Panc1 (cell line): Measurements from ENCODE around the gene CTSA. TPM values are rescaled to one million over a fixed set of nuclear protein-coding genes. Genes with fewer than 3 reads are reported as not detected.
A peak's percentile ranks its signal among the peaks of the same experiment; 100 is the strongest.

Source experiments
- ATAC-seq: fragments of 200-7000 bp; cut with Tn5 transposase; 2 replicates; pipeline ENCODE4 v1.9.1; 2020; ENCODE audit warnings: mild to moderate bottlenecking, moderate library complexity
- BruUV-seq: library from RNA; stranded (reverse); fragments of 400-500 nt; replicated peaks from 2 replicates; lab custom pipeline; 2021; lab: Mats Ljungman, UMichigan
- CTCF ChIA-PET: fragments of 300-600 bp; sonication (Branson Sonifier 250); formaldehyde crosslinking; loops from one replicate; lab custom pipeline; 2022; ENCODE audit warnings: antibody characterized with exemption; lab: Charles Lee
- POLR2A ChIA-PET: fragments of 300-600 bp; sonication (Branson Sonifier 250); formaldehyde crosslinking; loops from one replicate; lab custom pipeline; 2022; ENCODE audit warnings: antibody characterized with exemption; lab: Charles Lee
- DNase-seq: peaks from one replicate; pipeline ENCODE4 v3.0.0-alpha.2; 2010; ENCODE audit warnings: low read depth, low spot score
- H3K27ac ChIP-seq: 2 replicates; pipeline ENCODE4 v1.5.1; 2011; ENCODE audit warnings: mild to moderate bottlenecking, low read length, inconsistent platforms
- H3K27me3 ChIP-seq: fragments of 200-500 bp; sonication (Bioruptor generic); 2 replicates; pipeline ENCODE4 v1.6.0; 2014; ENCODE audit warnings: low read length, inconsistent platforms; ENCODE audit not compliant: control insufficient read depth, insufficient read depth
- H3K36me3 ChIP-seq: fragments of 200-500 bp; sonication (Bioruptor generic); 2 replicates; pipeline ENCODE4 v1.5.1; 2014; ENCODE audit warnings: inconsistent platforms, mild to moderate bottlenecking, low read length, moderate library complexity; ENCODE audit not compliant: control insufficient read depth, insufficient read depth
- H3K4me1 ChIP-seq: 2 replicates; pipeline ENCODE4 v1.5.1; 2011; ENCODE audit warnings: inconsistent platforms, mild to moderate bottlenecking, low read length, moderate library complexity; ENCODE audit not compliant: control insufficient read depth, insufficient read depth
- H3K4me3 ChIP-seq, 2 experiments: 2 replicates each; pipeline ENCODE4 v1.5.1; 2011 to 2012; ENCODE audit warnings: low read depth in 2 of 2, low read length in 2 of 2, mild to moderate bottlenecking in 2 of 2, inconsistent platforms in 1 of 2, moderate library complexity in 1 of 2
- H3K9me3 ChIP-seq: fragments of 200-500 bp; sonication (Bioruptor generic); 2 replicates; pipeline ENCODE4 v1.5.1; 2014; ENCODE audit warnings: low read depth, mild to moderate bottlenecking, inconsistent platforms, low read length, moderate library complexity; ENCODE audit not compliant: control insufficient read depth, insufficient read depth
- POLR2AphosphoS5 ChIP-seq: IDR thresholded peaks from 2 replicates; pipeline ENCODE4 v1.6.1; 2012; ENCODE audit warnings: mild to moderate bottlenecking, low read depth, low read length, moderate library complexity
- SIN3A ChIP-seq: IDR thresholded peaks from 2 replicates; pipeline ENCODE4 v1.6.1; 2012; ENCODE audit warnings: low read depth, mild to moderate bottlenecking, low read length, moderate library complexity, borderline replicate concordance; ENCODE audit not compliant: insufficient read depth
- TCF7L2 ChIP-seq: IDR thresholded peaks from 2 replicates; pipeline ENCODE4 v1.6.1; 2011; ENCODE audit warnings: mild to moderate bottlenecking, low read depth, low read length, inconsistent platforms
- in situ Hi-C: cut with HindIII; loops from 2 replicates; pipeline ENCODE4 v1.10.0; 2016; ENCODE audit warnings: low sequenced_read_pairs, low pct_unique_long_range_greater_than_20kb
- intact Hi-C: fragments of 100-400 bp; cut with micrococcal nuclease; formaldehyde crosslinking; loops from one replicate; pipeline ENCODE4 v1.10.0; 2022; ENCODE audit not compliant: unreplicated experiment
- total RNA-seq: library from RNA; stranded (reverse); gene quantifications from one replicate; pipeline ENCODE4 v1.2.1, GENCODE V29; 2021; ENCODE audit not compliant: unreplicated experiment
- TF ChIP-seq, protein P1 (sequence below), 2 experiments: IDR thresholded peaks; 2 replicates each; pipeline ENCODE4 v1.6.1; 2011 to 2012; ENCODE audit warnings: low read depth in 2 of 2, control low read depth in 1 of 2, low read length in 1 of 2, mild to moderate bottlenecking in 1 of 2, moderate library complexity in 1 of 2; ENCODE audit not compliant: insufficient read depth in 1 of 2
- TF ChIP-seq, protein P2 (sequence below): fragments of 450-650 bp; IDR thresholded peaks from 2 replicates; pipeline ENCODE4 v1.5.1; 2017; ENCODE audit warnings: mild to moderate bottlenecking

Gene CTSA
- total RNA-seq, 1 experiment from 2014 or later, result 232 TPM

DNA sequence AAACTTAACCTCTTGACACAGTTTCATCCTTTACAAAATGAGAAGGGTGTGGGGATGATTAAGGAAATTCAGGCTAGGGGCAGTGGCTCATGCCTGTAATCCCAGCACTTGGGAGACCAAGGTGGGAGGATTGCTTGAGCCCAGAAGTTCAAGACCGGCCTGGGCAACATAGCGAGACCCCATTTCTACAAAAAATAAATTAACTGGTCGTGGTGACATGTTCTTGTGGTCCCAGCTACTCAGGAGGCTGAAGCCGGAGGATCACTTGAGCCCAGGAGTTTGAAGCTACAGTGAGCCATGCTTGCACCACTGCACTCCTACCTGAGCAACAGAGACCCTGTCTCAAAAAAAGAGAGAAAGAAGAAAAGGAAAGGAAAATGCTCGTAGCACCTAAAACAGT is 24.7 kb upstream of the CTSA start (continued):
- TF ChIP-seq, protein P1, sequence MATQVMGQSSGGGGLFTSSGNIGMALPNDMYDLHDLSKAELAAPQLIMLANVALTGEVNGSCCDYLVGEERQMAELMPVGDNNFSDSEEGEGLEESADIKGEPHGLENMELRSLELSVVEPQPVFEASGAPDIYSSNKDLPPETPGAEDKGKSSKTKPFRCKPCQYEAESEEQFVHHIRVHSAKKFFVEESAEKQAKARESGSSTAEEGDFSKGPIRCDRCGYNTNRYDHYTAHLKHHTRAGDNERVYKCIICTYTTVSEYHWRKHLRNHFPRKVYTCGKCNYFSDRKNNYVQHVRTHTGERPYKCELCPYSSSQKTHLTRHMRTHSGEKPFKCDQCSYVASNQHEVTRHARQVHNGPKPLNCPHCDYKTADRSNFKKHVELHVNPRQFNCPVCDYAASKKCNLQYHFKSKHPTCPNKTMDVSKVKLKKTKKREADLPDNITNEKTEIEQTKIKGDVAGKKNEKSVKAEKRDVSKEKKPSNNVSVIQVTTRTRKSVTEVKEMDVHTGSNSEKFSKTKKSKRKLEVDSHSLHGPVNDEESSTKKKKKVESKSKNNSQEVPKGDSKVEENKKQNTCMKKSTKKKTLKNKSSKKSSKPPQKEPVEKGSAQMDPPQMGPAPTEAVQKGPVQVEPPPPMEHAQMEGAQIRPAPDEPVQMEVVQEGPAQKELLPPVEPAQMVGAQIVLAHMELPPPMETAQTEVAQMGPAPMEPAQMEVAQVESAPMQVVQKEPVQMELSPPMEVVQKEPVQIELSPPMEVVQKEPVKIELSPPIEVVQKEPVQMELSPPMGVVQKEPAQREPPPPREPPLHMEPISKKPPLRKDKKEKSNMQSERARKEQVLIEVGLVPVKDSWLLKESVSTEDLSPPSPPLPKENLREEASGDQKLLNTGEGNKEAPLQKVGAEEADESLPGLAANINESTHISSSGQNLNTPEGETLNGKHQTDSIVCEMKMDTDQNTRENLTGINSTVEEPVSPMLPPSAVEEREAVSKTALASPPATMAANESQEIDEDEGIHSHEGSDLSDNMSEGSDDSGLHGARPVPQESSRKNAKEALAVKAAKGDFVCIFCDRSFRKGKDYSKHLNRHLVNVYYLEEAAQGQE (IDR thresholded peaks at IDR 0.05; ENCODE audit: insufficient read depth in 1 of 2, low read depth in 2 of 2, low read length in 1 of 2), result no peak

DNA sequence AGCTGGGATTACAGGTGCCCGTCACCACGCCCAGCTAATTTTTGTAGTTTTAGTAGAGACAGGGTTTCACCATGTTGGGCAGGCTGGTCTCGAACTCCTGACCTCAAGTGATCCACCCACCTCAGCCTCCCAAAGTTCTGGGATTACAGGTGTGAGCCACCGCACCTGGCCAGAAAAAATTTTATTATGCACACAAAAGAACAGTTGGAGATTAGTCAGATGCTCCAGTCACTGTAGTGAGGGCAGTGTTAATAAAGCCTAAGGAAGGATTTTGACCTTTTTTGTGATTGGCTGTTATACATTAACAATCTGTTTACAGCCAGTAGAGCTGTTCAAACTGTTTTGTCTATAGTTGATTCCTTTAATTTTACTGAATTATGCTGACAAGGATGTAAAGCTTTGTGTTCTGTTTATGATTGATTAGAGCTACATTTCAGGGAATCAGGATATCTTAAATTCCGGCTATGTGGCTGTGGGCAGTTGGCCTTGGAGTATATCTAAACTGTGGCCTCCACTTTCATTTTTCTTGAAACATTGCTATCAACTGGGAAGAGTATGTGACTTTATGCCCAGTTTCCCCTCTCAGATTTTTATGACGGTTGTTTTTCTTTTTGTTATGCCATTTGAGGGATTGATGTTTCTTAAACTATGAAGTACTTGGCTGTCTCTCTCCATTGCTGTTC is 23.9 kb upstream of the CTSA start:
- TF ChIP-seq, protein P2, sequence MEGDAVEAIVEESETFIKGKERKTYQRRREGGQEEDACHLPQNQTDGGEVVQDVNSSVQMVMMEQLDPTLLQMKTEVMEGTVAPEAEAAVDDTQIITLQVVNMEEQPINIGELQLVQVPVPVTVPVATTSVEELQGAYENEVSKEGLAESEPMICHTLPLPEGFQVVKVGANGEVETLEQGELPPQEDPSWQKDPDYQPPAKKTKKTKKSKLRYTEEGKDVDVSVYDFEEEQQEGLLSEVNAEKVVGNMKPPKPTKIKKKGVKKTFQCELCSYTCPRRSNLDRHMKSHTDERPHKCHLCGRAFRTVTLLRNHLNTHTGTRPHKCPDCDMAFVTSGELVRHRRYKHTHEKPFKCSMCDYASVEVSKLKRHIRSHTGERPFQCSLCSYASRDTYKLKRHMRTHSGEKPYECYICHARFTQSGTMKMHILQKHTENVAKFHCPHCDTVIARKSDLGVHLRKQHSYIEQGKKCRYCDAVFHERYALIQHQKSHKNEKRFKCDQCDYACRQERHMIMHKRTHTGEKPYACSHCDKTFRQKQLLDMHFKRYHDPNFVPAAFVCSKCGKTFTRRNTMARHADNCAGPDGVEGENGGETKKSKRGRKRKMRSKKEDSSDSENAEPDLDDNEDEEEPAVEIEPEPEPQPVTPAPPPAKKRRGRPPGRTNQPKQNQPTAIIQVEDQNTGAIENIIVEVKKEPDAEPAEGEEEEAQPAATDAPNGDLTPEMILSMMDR, result no peak
- no peak for TF ChIP-seq TCF7L2
- TF ChIP-seq, protein P1 (IDR thresholded peaks at IDR 0.05; ENCODE audit: insufficient read depth in 1 of 2, low read depth in 2 of 2, low read length in 1 of 2), result no peak
- TF ChIP-seq POLR2AphosphoS5, result no peak
- TF ChIP-seq SIN3A, result no peak
- CTCF ChIA-PET, result no interaction called here
- DNase-seq (no peak), ATAC-seq (peak; percentile 64)
- no peaks in the 10 kb centered on the region for H3K9me3 ChIP-seq
- no peaks in the 10 kb centered on the region for H3K36me3 ChIP-seq
- in situ Hi-C loops (no loop called here), intact Hi-C loops (no loop called here)
- peaks cover 7% of the 10 kb centered on the region; the same call in 1 of the 2 replicates for H3K4me1 ChIP-seq
- no peak overlapping the region for H3K4me3 ChIP-seq
- POLR2A ChIA-PET, result no interaction called here
- no peaks in the 10 kb centered on the region for H3K27me3 ChIP-seq
- H3K27ac ChIP-seq, result peak overlapping the region; percentile 27; the same call in 1 of the 2 replicates
- BruUV-seq, result no TSS peak

DNA sequence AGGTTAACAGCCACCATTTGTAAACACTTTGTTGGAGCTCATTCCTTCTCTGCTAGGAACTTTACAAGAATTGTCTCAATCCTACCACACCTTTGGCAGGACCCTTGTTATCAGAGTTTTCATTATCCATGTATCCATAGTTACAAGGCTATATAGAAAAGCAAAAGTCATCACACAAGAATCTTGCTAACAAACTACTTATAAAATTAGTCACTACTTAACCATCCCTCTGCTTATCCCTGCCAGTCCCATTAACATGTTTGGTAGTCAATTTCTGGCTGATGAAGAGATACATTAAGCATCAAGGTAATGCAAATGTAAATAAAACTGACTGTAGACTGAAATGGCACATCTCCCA is 23.3 kb upstream of the CTSA start:
- H3K27ac ChIP-seq, result peak overlapping the region; percentile 27; the same call in 1 of the 2 replicates

More for the DNA sequence above, 23.3 kb upstream of the CTSA start:
- TF ChIP-seq SIN3A (no peak), TCF7L2 (no peak), POLR2AphosphoS5 (no peak)
- TF ChIP-seq, protein P2, result no peak
- TF ChIP-seq, protein P1 (IDR thresholded peaks at IDR 0.05; ENCODE audit: insufficient read depth in 1 of 2, low read depth in 2 of 2, low read length in 1 of 2), result no peak
- BruUV-seq, result no TSS peak
- ChIA-PET CTCF (no interaction called here), POLR2A (no interaction called here)
- peak; percentile 84 for ATAC-seq
- intact Hi-C loops (no loop called here), in situ Hi-C loops (no loop called here)
- Histone ChIP-seq H3K36me3 (no peaks in the 10 kb centered on the region), H3K9me3 (no peaks in the 10 kb centered on the region), H3K4me1 (peaks cover 7% of the 10 kb centered on the region; the same call in 1 of the 2 replicates), H3K27me3 (no peaks in the 10 kb centered on the region), H3K4me3 (no peak overlapping the region)
- DNase-seq, result no peak
